Measurements from ENCODE around the gene CCM2L. TPM values are rescaled to one million over a fixed set of nuclear protein-coding genes. Genes with fewer than 3 reads are reported as not detected.

Gene CCM2L
- total RNA-seq = 5.5 and 10.0 TPM in 2 replicates

GRCh38 chr20:32010101-32010500 is at the start of gene CCM2L:
TSS of gene CCM2L (plus strand) at chr20:32010438. CDS start at chr20:32010455, 17 bp downstream.

GRCh38 chr20:31967830-31968249 is 42.4 kb upstream of the CCM2L start, which contains the start of gene XKR7:
TSS of gene XKR7 (plus strand) at chr20:31968151. CDS start at chr20:31968176, 25 bp downstream.

GRCh38 chr20:32052090-32052777 is 42.0 kb downstream of the CCM2L start, which contains the start of gene HCK:
TSS of gene HCK (plus strand) at chr20:32052242.

Small RNA genes lying within 50 kb of the gene (small RNA-seq; reads per million reads assigned to genes)
- gene RNA5SP481 = 1.2 reads per million, percentile 27 among the genes with 10 or more reads in this experiment
- not detected for gene RNA5SP482

Other genes with a start within 250 kb of the CCM2L start
- gene MYLK2, start 191.1 kb upstream of the CCM2L start, total RNA-seq = 0.29 and 0.40 TPM in 2 replicates
- gene FOXS1, start 164.8 kb upstream of the CCM2L start, total RNA-seq = not detected in 2 replicates
- gene DUSP15, start 139.9 kb upstream of the CCM2L start, total RNA-seq = 0.43 TPM in 1 of 2 replicates, not detected in the other
- gene TTLL9, start 139.8 kb upstream of the CCM2L start, total RNA-seq = not detected in 2 replicates
- 3.8 and 4.7 TPM in 2 replicates for gene PDRG1, start 58.4 kb upstream of the CCM2L start, total RNA-seq
- gene XKR7, start 42.3 kb upstream of the CCM2L start, total RNA-seq = not detected in 2 replicates
- gene HCK, start 41.8 kb downstream of the CCM2L start, total RNA-seq = not detected in 2 replicates
- gene TM9SF4, start 99.3 kb downstream of the CCM2L start, total RNA-seq = 42.7 and 45.6 TPM in 2 replicates
- 5.5 and 6.5 TPM in 2 replicates for gene PLAGL2, start 197.3 kb downstream of the CCM2L start, total RNA-seq
- 41.4 and 50.9 TPM in 2 replicates for gene POFUT1, start 197.4 kb downstream of the CCM2L start, total RNA-seq

All from thoracic aorta endothelial cell (primary cell).